Measurements from ENCODE around the gene RPS6KA2.

DNA sequence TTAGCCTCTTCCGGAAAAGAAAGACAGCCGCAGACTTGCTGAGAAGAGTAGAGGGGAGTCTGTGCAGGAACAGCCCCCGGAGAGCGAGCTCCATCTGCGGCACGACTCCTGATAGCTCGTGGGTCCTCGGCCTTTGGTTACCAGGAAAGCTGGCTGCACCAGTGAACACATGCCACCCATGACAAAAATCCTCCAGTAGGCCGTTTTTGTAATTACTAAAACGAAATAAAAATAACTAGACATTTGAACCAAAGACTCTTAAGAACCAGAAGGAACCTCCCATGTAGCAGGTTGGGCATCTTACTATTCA, 82.8 kb downstream of the RPS6KA2 start:
- no peak for TF ChIP-seq ZNF384 (IDR thresholded peaks at IDR 0.05)
- TF ChIP-seq SP1 (IDR thresholded peaks at IDR 0.05) = no peak
- no peak for TF ChIP-seq FOXM1 (IDR thresholded peaks at IDR 0.05; ENCODE audit: borderline replicate concordance)
- TF ChIP-seq HDGF (IDR thresholded peaks at IDR 0.05; ENCODE audit: borderline replicate concordance) = no peak
- TF ChIP-seq FOXK2 (IDR thresholded peaks at IDR 0.05) = no peak
